H1 (cell line): ENCODE measurements around the gene GSE1. TPM values are rescaled to one million over a fixed set of nuclear protein-coding genes. Genes with fewer than 3 reads are reported as not detected.

Source experiments
- CTCF ChIA-PET: fragments of 300-600 bp; sonication (Branson Sonifier 250); formaldehyde crosslinking; loops from one replicate; lab custom pipeline; 2021; ENCODE audit not compliant: partially characterized antibody; lab: Charles Lee
- POLR2A ChIA-PET: fragments of 300-600 bp; sonication (Branson Sonifier 250); formaldehyde crosslinking; loops from one replicate; lab custom pipeline; 2021; ENCODE audit warnings: inconsistent platforms; ENCODE audit not compliant: partially characterized antibody; lab: Charles Lee
- DNase-seq, 2 experiments: peaks; one replicate each; pipeline versions ENCODE4 v3.0.0 to v3.0.0-alpha.2; 2010 to 2022; ENCODE audit warnings: low spot score in 2 of 2, low read depth in 1 of 2, mixed read lengths in 1 of 2
- FAIRE-seq: peaks from 2 replicates; lab custom pipeline; 2011; peaks lifted over from hg19 to GRCh38; lab: Jason Lieb, UNC
- H2AFZ ChIP-seq: 2 replicates; pipeline ENCODE4 v1.8.1; 2012; ENCODE audit warnings: low read length, inconsistent platforms
- H2AK5ac ChIP-seq: 2 replicates; pipeline ENCODE4 v1.6.1; 2013; ENCODE audit warnings: low read depth, low read length
- H2BK120ac ChIP-seq: replicated peaks from 2 replicates; pipeline ENCODE3; 2013; ENCODE audit warnings: low read depth, low read length, inconsistent platforms
- H2BK12ac ChIP-seq: 2 replicates; pipeline ENCODE4 v1.6.1; 2013; ENCODE audit warnings: low read depth, low read length
- H2BK15ac ChIP-seq: 2 replicates; pipeline ENCODE4 v1.6.1; 2013; ENCODE audit warnings: low read length
- H2BK20ac ChIP-seq: 2 replicates; pipeline ENCODE4 v1.6.1; 2013; ENCODE audit warnings: low read length
- H2BK5ac ChIP-seq: 2 replicates; pipeline ENCODE4 v1.6.1; 2013; ENCODE audit warnings: low read depth, low read length
- H3K14ac ChIP-seq: 2 replicates; pipeline ENCODE4 v1.6.1; 2013; ENCODE audit warnings: inconsistent platforms; ENCODE audit not compliant: insufficient read length
- H3K18ac ChIP-seq: 2 replicates; pipeline ENCODE4 v1.6.1; 2013; ENCODE audit warnings: low read length; ENCODE audit errors: extremely low read depth
- H3K23ac ChIP-seq: 2 replicates; pipeline ENCODE4 v1.6.1; 2013; ENCODE audit warnings: inconsistent platforms; ENCODE audit not compliant: insufficient read length
- H3K23me2 ChIP-seq: 2 replicates; pipeline ENCODE4 v1.6.1; 2013; ENCODE audit warnings: low read depth, low read length
- H3K27ac ChIP-seq: 2 replicates; pipeline ENCODE4 v1.6.1; 2011; ENCODE audit warnings: low read depth, low read length, inconsistent platforms
- H3K27me3 ChIP-seq, 4 experiments: replicated peaks in 1 of 4; 1 replicate in 1 of 4; 2 replicates in 3 of 4; pipeline versions ENCODE4 v1.6.1 to v1.8.1; 2011 to 2013; ENCODE audit warnings: low read length in 3 of 4, mild to moderate bottlenecking in 3 of 4, inconsistent platforms in 2 of 4, mixed read lengths in 2 of 4, moderate library complexity in 1 of 4; ENCODE audit not compliant: control insufficient read depth in 3 of 4, insufficient read depth in 3 of 4; ENCODE audit errors: extremely low read depth in 1 of 4
- H3K36me3 ChIP-seq, 4 experiments: 2 replicates each; pipeline versions ENCODE4 v1.6.1 to v1.8.1; 2011 to 2013; ENCODE audit warnings: mild to moderate bottlenecking in 4 of 4, low read length in 3 of 4, moderate library complexity in 2 of 4, control low read depth in 1 of 4, inconsistent platforms in 1 of 4; ENCODE audit not compliant: insufficient read depth in 4 of 4, control insufficient read depth in 2 of 4
- H3K4ac ChIP-seq: replicated peaks from 2 replicates; pipeline ENCODE3; 2013; ENCODE audit warnings: low read length, low read depth, mixed read lengths, inconsistent platforms; ENCODE audit not compliant: insufficient read length
- H3K4me1 ChIP-seq, 4 experiments: replicated peaks in 1 of 4; 1 replicate in 1 of 4; 2 replicates in 3 of 4; pipeline versions ENCODE4 v1.6.1 to v1.8.1; 2011 to 2013; ENCODE audit warnings: low read length in 3 of 4, inconsistent platforms in 2 of 4, mixed read lengths in 1 of 4; ENCODE audit not compliant: insufficient read depth in 4 of 4, control insufficient read depth in 3 of 4
- H3K4me2 ChIP-seq, 2 experiments: 2 replicates each; pipeline versions ENCODE4 v1.6.1 to v1.8.1; 2011 to 2013; ENCODE audit warnings: low read depth in 2 of 2, low read length in 2 of 2, control low read depth in 1 of 2, inconsistent platforms in 1 of 2, mild to moderate bottlenecking in 1 of 2; ENCODE audit not compliant: insufficient read depth in 1 of 2
- H3K4me3 ChIP-seq, 4 experiments: fragments of 200-600, 300-600 bp in 1 of 4; sonication (generic), shearing (Covaris generic), sonication (Bioruptor Twin) in 1 of 4; 2 replicates each; pipeline versions ENCODE4 v1.5.1 to v1.8.1; 2011 to 2016; ENCODE audit warnings: low read length in 4 of 4, low read depth in 3 of 4, control low read depth in 2 of 4, inconsistent platforms in 2 of 4, mild to moderate bottlenecking in 2 of 4, mixed read lengths in 1 of 4, moderate library complexity in 1 of 4; ENCODE audit not compliant: insufficient read depth in 2 of 4; ENCODE audit errors: extremely low read depth in 1 of 4
- H3K56ac ChIP-seq: replicated peaks from 2 replicates; pipeline ENCODE3; 2013; ENCODE audit warnings: low read depth, mild to moderate bottlenecking, mixed read lengths, low read length, inconsistent platforms; ENCODE audit not compliant: insufficient read length
- H3K79me1 ChIP-seq: 2 replicates; pipeline ENCODE4 v1.6.1; 2013; ENCODE audit warnings: low read depth, low read length, control low read depth
- H3K79me2 ChIP-seq, 2 experiments: 2 replicates each; pipeline versions ENCODE4 v1.6.1 to v1.8.1; 2012 to 2013; ENCODE audit warnings: low read length in 2 of 2, mild to moderate bottlenecking in 2 of 2, inconsistent platforms in 1 of 2; ENCODE audit not compliant: insufficient read depth in 2 of 2, control insufficient read depth in 1 of 2
- H3K9ac ChIP-seq, 4 experiments: replicated peaks in 1 of 4; 1 replicate in 1 of 4; 2 replicates in 3 of 4; pipeline versions ENCODE4 v1.6.1 to v1.8.1; 2011 to 2013; ENCODE audit warnings: low read depth in 3 of 4, low read length in 3 of 4, control low read depth in 2 of 4, mild to moderate bottlenecking in 2 of 4, moderate library complexity in 2 of 4, inconsistent platforms in 1 of 4; ENCODE audit errors: extremely low read depth in 1 of 4
- H3K9me3 ChIP-seq, 2 experiments: 2 replicates each; pipeline versions ENCODE4 v1.6.1 to v1.8.1; 2012 to 2013; ENCODE audit warnings: mild to moderate bottlenecking in 2 of 2, moderate library complexity in 2 of 2, control low read depth in 1 of 2, inconsistent platforms in 1 of 2, low read depth in 1 of 2, low read length in 1 of 2, mixed read lengths in 1 of 2; ENCODE audit not compliant: insufficient read depth in 2 of 2
- H4K20me1 ChIP-seq, 2 experiments: replicated peaks in 1 of 2; 2 replicates each; pipeline versions ENCODE3 to v1.8.1; 2011 to 2013; ENCODE audit warnings: inconsistent platforms in 2 of 2, low read length in 2 of 2, mild to moderate bottlenecking in 1 of 2; ENCODE audit not compliant: insufficient read depth in 2 of 2, control insufficient read depth in 1 of 2
- H4K5ac ChIP-seq: 2 replicates; pipeline ENCODE4 v1.6.1; 2013; ENCODE audit warnings: low read length, low read depth, mixed read lengths, inconsistent platforms; ENCODE audit not compliant: insufficient read length
- H4K8ac ChIP-seq: 2 replicates; pipeline ENCODE4 v1.8.0; 2013; ENCODE audit warnings: mild to moderate bottlenecking, moderate library complexity, low read length, inconsistent platforms; ENCODE audit not compliant: insufficient read depth; ENCODE audit errors: extremely low read depth
- H4K91ac ChIP-seq: replicated peaks from 2 replicates; pipeline ENCODE3; 2013; ENCODE audit warnings: low read length, mixed read lengths, inconsistent platforms; ENCODE audit not compliant: insufficient read length
- BCL11A ChIP-seq, 2 experiments: IDR thresholded peaks; one replicate each; pipeline ENCODE4 v1.6.1; 2011; ENCODE audit warnings: low read depth in 2 of 2, low read length in 2 of 2, mild to moderate bottlenecking in 2 of 2
- CBX5 ChIP-seq: fragments of 300-800, 300-1000 bp; sonication (generic); IDR thresholded peaks from 2 replicates; pipeline ENCODE4 v1.7.1; 2016; ENCODE audit warnings: antibody characterized with exemption, low read length, low read depth
- CHD1 ChIP-seq: IDR thresholded peaks from 2 replicates; pipeline ENCODE4 v1.6.1; 2012; ENCODE audit warnings: low read depth, low read length, improper control_type of control experiment
- EP300 ChIP-seq, 2 experiments: IDR thresholded peaks; 1 replicate in 1 of 2; 2 replicates in 1 of 2; pipeline ENCODE4 v1.6.1; 2011 to 2012; ENCODE audit warnings: low read depth in 2 of 2, low read length in 2 of 2, mild to moderate bottlenecking in 2 of 2, borderline replicate concordance in 1 of 2, inconsistent platforms in 1 of 2, moderate library complexity in 1 of 2
- GABPA ChIP-seq: IDR thresholded peaks from 2 replicates; pipeline ENCODE4 v1.6.1; 2011; ENCODE audit warnings: mild to moderate bottlenecking, low read length, moderate library complexity, borderline replicate concordance; ENCODE audit not compliant: insufficient read depth
- KDM1A ChIP-seq: fragments of 200-600, 300-600 bp; sonication (generic); IDR thresholded peaks from 2 replicates; pipeline ENCODE4 v1.7.1; 2016; ENCODE audit warnings: mild to moderate bottlenecking, low read length, borderline replicate concordance
- RAD21 ChIP-seq, 2 experiments: IDR thresholded peaks in 1 of 2; conservative IDR thresholded peaks in 1 of 2; 2 replicates each; pipeline ENCODE4 v1.6.1; 2011; ENCODE audit warnings: low read depth in 2 of 2, low read length in 2 of 2, improper control_type of control experiment in 1 of 2, inconsistent platforms in 1 of 2, mild to moderate bottlenecking in 1 of 2, moderate library complexity in 1 of 2
- SAP30 ChIP-seq: fragments of 300-600 bp; sonication (generic); IDR thresholded peaks from 2 replicates; pipeline ENCODE4 v1.7.1; 2012; ENCODE audit warnings: low read length, moderate library complexity, mild to moderate bottlenecking, inconsistent platforms; ENCODE audit not compliant: insufficient read depth, insufficient replicate concordance
- SIRT6 ChIP-seq: IDR thresholded peaks from one replicate; pipeline ENCODE4 v1.7.1; 2012; ENCODE audit warnings: low read length, inconsistent platforms
- SP1 ChIP-seq: IDR thresholded peaks from 2 replicates; pipeline ENCODE4 v1.6.1; 2011; ENCODE audit warnings: low read depth, low read length
- YY1 ChIP-seq: IDR thresholded peaks from 2 replicates; pipeline ENCODE4 v1.6.1; 2011; ENCODE audit warnings: low read depth, mild to moderate bottlenecking, low read length
- WGBS, 2 experiments: shearing (Covaris generic) in 1 of 2; methylation state at CpG; one replicate each; pipeline versions ENCODE4 v1.1.6 to v1.1.7; 2013 to 2015; ENCODE audit warnings: low lambda C conversion rate in 2 of 2, mixed read lengths in 2 of 2, inconsistent platforms in 1 of 2, low coverage in 1 of 2, missing lambda C conversion rate in 1 of 2; ENCODE audit not compliant: insufficient replicate concordance in 2 of 2, insufficient coverage in 1 of 2, insufficient read length in 1 of 2; ENCODE audit errors: extremely low coverage in 1 of 2, missing lambda C conversion rate in 1 of 2; 5-methylcytosine and 5-hydroxymethylcytosine counted together
- polyA plus RNA-seq, 7 experiments: library from polyadenylated mRNA; depleted of rRNA in 3 of 7; stranded (reverse) in 5 of 7; unstranded in 2 of 7; fragments of >200 nt in 5 of 7; fragments of 200-250 nt in 2 of 7; gene quantifications; 1 replicate in 5 of 7; 2 replicates in 1 of 7; 4 replicates in 1 of 7; pipeline versions ENCODE4 v1.2.1 to v1.2.3, GENCODE V29; 2011 to 2013; ENCODE audit warnings: missing spikeins in 2 of 7, mixed read lengths in 2 of 7
- total RNA-seq: library from RNA; stranded (reverse); fragmentation: NEBNext Ultra II Directional; extraction: Animal tissue kit (Norgen Biotek cat#: 25700); gene quantifications from 2 replicates; pipeline ENCODE4 v1.2.1, GENCODE V29; 2021

GSE1 gene
- total and polyA plus RNA-seq, 2 of the 8 experiments (the other 6 are each of a cell fraction or from before 2014, with no cell fraction given) = 26.0 to 65.6 TPM

GRCh38 chr16:85564277-85565051 is 48.7 kb upstream of the GSE1 start:
- Histone ChIP-seq H3K27ac (no peak overlapping the region), H2AFZ (no peak overlapping the region), H2BK5ac (no peak overlapping the region; the same call in 1 of the 2 replicates), H3K79me1 (peaks cover 12% of the 10 kb centered on the region), H3K9ac (no peak overlapping the region), H2BK120ac (no peak overlapping the region), H2BK12ac (peak overlapping the region; percentile 93; the same call in 1 of the 2 replicates), H3K4me2 (no peak overlapping the region), H4K8ac (no peak overlapping the region), H3K14ac (no peak overlapping the region), H3K4ac (no peak overlapping the region), H4K5ac (no peak overlapping the region), H3K9me3 (no peaks in the 10 kb centered on the region), H3K4me3 (no peak overlapping the region), H3K4me1 (peaks cover 14 to 52% (median 27%) of the 10 kb centered on the region in 4 experiments), H2AK5ac (no peak overlapping the region), H3K56ac (no peak overlapping the region), H3K27me3 (no peaks in the 10 kb centered on the region), H3K23ac (no peak overlapping the region), H3K79me2 (peaks cover 4 to 78% of the 10 kb centered on the region in 2 experiments; a peak in 3 of 4 replicates), H3K36me3 (no peaks in the 10 kb centered on the region), H3K23me2 (no peaks in the 10 kb centered on the region; the same call in 1 of the 2 replicates), H4K20me1 (peaks cover 3 to 16% of the 10 kb centered on the region in 2 experiments), H4K91ac (no peak overlapping the region), H2BK20ac (0 out of 2 replicates have a peak overlapping the region, but pooled peaks have one; percentile 34), H3K18ac (no peak overlapping the region), H2BK15ac (peak overlapping the region; percentile 81; the same call in 1 of the 2 replicates)
- no peak for FAIRE-seq
- ChIA-PET POLR2A (interaction anchor here (0.8 to 5.9 kb wide), 6 partner anchors 9 to 41 kb away, joined by 3 to 27 read pairs (median 7); no protein-coding TSS in a partner anchor), CTCF (interaction anchor here (0.5 to 9.4 kb wide), 47 partner anchors 12 to 221 kb away, joined by 3 to 173 read pairs (median 4); partner anchors contain the start of gene GSE1)
- DNase-seq = no peak
- 90% methylated on average over 15 of the region's 16 CpGs; no CpG with 5 or more reads in 1 of the 2 experiments for WGBS, 2 experiments
- TF ChIP-seq CBX5 = no peak
- TF ChIP-seq SP1 = no peak
- peak in 1 of 2 experiments; percentile 18; a peak in 1 of 4 replicates for TF ChIP-seq RAD21 (IDR thresholded peaks at IDR 0.05 in 1 of 2, conservative IDR thresholded peaks at IDR 0.05 in 1 of 2; ENCODE audit: low read depth in 2 of 2, low read length in 2 of 2)
- no peak for TF ChIP-seq SIRT6
- TF ChIP-seq KDM1A = peak; percentile 69; the same call in 1 of the 2 replicates
- TF ChIP-seq EP300 (IDR thresholded peaks at IDR 0.05; ENCODE audit: borderline replicate concordance in 1 of 2, low read depth in 2 of 2, low read length in 2 of 2) = no peak
- TF ChIP-seq BCL11A (IDR thresholded peaks at IDR 0.05; ENCODE audit: low read depth in 2 of 2, low read length in 2 of 2) = no peak
- TF ChIP-seq CHD1 = no peak
- 0 out of 2 replicates have a peak, but pooled peaks have one; percentile 21 for TF ChIP-seq GABPA
- TF ChIP-seq YY1 = no peak
- no peak for TF ChIP-seq SAP30
